Caki2 (cell line): ENCODE measurements around the gene BIK. TPM values are rescaled to one million over a fixed set of nuclear protein-coding genes. Genes with fewer than 3 reads are reported as not detected.
A peak's percentile ranks its signal among the peaks of the same experiment; 100 is the strongest.
"Not testable (repeated sequence)": the region's sequence is repeated elsewhere in the genome, so short reads cannot be mapped to it uniquely, and the experiment has no call there.

ENCODE experiments used
- DNase-seq: peaks from one replicate; pipeline ENCODE4 v3.0.0-alpha.2; 2015; ENCODE audit warnings: low read depth
- in situ Hi-C: cut with HindIII; loops from 2 replicates; pipeline ENCODE4 v1.10.0; 2016; ENCODE audit warnings: low sequenced_read_pairs, low pct_unique_long_range_greater_than_20kb, mixed read lengths
- total RNA-seq: library from RNA; depleted of rRNA; stranded (reverse); fragments of >200 nt; shearing (Covaris generic); gene quantifications from 2 replicates; pipeline ENCODE4 v1.2.3, GENCODE V29; 2014; ENCODE audit warnings: low replicate concordance

The BIK gene
- total RNA-seq, 1 experiment from 2014 or later = 14.9 TPM

- in situ Hi-C loops = no loop called here
Measured at GRCh38 chr22:43128928-43129424, 18.4 kb downstream of the BIK start.

GRCh38 chr22:43129426-43130425 lies 19.2 kb downstream of the BIK start:
- no peak for DNase-seq
- in situ Hi-C loops = no loop called here

More at GRCh38 chr22:43128928-43129424, 18.4 kb downstream of the BIK start:
- peak; percentile 27 for DNase-seq

GRCh38 chr22:43131773-43132501 lies 21.4 kb downstream of the BIK start:
- DNase-seq = no peak
- in situ Hi-C loops = no loop called here

GRCh38 chr22:43133401-43133800 lies 22.9 kb downstream of the BIK start:
- no peak for DNase-seq
- in situ Hi-C loops = no loop called here

- in situ Hi-C loops = no loop called here
Measured at GRCh38 chr22:43134553-43134952, 24.0 kb downstream of the BIK start.

GRCh38 chr22:43135565-43135964 lies 25.0 kb downstream of the BIK start:
- no peak for DNase-seq
- in situ Hi-C loops = no loop called here

More at GRCh38 chr22:43134553-43134952, 24.0 kb downstream of the BIK start:
- DNase-seq = no peak

- in situ Hi-C loops = no loop called here
- DNase-seq = no peak
Measured at GRCh38 chr22:43136255-43136654, 25.7 kb downstream of the BIK start.

- in situ Hi-C loops = no loop called here
- DNase-seq = no peak
Measured at GRCh38 chr22:43136801-43137200, 26.3 kb downstream of the BIK start.

GRCh38 chr22:43142880-43143562 lies 32.5 kb downstream of the BIK start, which contains the start of gene MCAT:
TSS of gene MCAT (minus strand) at chr22:43143398. CDS start at chr22:43143348, 50 bp downstream.
- in situ Hi-C loops = no loop called here
- DNase-seq = peak; percentile 82

- no peak for DNase-seq
- in situ Hi-C loops = no loop called here
Measured at GRCh38 chr22:43144949-43145348, 34.4 kb downstream of the BIK start.

- in situ Hi-C loops, DNase-seq: not testable (repeated sequence)
Measured at GRCh38 chr22:43145371-43145770, 34.8 kb downstream of the BIK start.

- DNase-seq, in situ Hi-C loops: not testable (repeated sequence)
Measured at GRCh38 chr22:43146332-43146731, 35.8 kb downstream of the BIK start.

- no peak for DNase-seq
- in situ Hi-C loops = no loop called here
Measured at GRCh38 chr22:43147821-43148220, 37.3 kb downstream of the BIK start.

GRCh38 chr22:43148581-43148980 lies 38.0 kb downstream of the BIK start:
- no peak for DNase-seq
- in situ Hi-C loops = no loop called here

- no peak for DNase-seq
- in situ Hi-C loops = no loop called here
Measured at GRCh38 chr22:43150731-43151206, 40.2 kb downstream of the BIK start.

- DNase-seq = peak; percentile 52
- in situ Hi-C loops = no loop called here
Measured at GRCh38 chr22:43151251-43152002, 40.9 kb downstream of the BIK start, which contains the start of gene TSPO. TSS of gene TSPO (plus strand) at chr22:43151559. CDS start at chr22:43159239, 7,680 bp downstream.

GRCh38 chr22:43152003-43152356 lies 41.4 kb downstream of the BIK start:
- in situ Hi-C loops = no loop called here
- peak; percentile 53 for DNase-seq
